ENCODE measurements around the gene MYO10. TPM values are rescaled to one million over a fixed set of nuclear protein-coding genes. Genes with fewer than 3 reads are reported as not detected.
A peak's percentile ranks its signal among the peaks of the same experiment; 100 is the strongest.

MYO10 gene
- total RNA-seq, 6 donors from 2014 or later: 31.9 to 135 (median 57.7) TPM

DNA sequence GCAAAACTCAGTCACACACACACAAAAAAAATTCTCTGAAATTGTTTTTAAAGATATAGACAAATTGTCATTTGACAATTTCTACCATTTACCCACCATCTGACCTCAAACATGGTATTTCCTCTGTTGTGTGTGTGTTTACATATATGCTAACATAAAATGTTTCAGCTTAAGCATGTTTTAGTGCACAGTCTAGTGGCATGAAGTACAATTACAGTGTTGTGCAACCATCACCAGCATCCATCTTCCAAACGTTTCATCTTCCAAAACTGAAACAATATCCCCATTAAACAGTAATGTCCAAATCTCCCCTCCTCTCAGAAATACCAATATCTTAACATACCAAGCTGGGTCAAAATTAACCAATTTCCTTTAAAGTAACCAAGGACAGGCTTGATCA is 65.2 kb downstream of the MYO10 start:
- WGBS, 2 donors: 55 to 62% methylated on average over 1 of the region's 1 CpG
- Histone ChIP-seq H3K36me3 (peaks cover 0 to 12% (median 0%) of the 10 kb centered on the region in 4 donors), H3K27me3 (no peaks in the 10 kb centered on the region), H3K27ac (peak overlapping the region in 3 of 4 donors; percentile 11 to 63 (median 56)), H3K4me1 (peaks cover 5 to 14% (median 8%) of the 10 kb centered on the region in 4 donors), H3K9me3 (peaks cover 0 to 5% (median 0%) of the 10 kb centered on the region in 4 donors), H3K4me3 (no peak overlapping the region)
- TF ChIP-seq EP300 (IDR thresholded peaks at IDR 0.05) (no peak), POLR2AphosphoS5 (IDR thresholded peaks at IDR 0.05) (no peak), CTCF (IDR thresholded peaks at IDR 0.05) (no peak), POLR2A (IDR thresholded peaks at IDR 0.05) (no peak)
- ATAC-seq (ENCODE audit: low FRiP score in 2 of 2): no peak
- no peak for DNase-seq

DNA sequence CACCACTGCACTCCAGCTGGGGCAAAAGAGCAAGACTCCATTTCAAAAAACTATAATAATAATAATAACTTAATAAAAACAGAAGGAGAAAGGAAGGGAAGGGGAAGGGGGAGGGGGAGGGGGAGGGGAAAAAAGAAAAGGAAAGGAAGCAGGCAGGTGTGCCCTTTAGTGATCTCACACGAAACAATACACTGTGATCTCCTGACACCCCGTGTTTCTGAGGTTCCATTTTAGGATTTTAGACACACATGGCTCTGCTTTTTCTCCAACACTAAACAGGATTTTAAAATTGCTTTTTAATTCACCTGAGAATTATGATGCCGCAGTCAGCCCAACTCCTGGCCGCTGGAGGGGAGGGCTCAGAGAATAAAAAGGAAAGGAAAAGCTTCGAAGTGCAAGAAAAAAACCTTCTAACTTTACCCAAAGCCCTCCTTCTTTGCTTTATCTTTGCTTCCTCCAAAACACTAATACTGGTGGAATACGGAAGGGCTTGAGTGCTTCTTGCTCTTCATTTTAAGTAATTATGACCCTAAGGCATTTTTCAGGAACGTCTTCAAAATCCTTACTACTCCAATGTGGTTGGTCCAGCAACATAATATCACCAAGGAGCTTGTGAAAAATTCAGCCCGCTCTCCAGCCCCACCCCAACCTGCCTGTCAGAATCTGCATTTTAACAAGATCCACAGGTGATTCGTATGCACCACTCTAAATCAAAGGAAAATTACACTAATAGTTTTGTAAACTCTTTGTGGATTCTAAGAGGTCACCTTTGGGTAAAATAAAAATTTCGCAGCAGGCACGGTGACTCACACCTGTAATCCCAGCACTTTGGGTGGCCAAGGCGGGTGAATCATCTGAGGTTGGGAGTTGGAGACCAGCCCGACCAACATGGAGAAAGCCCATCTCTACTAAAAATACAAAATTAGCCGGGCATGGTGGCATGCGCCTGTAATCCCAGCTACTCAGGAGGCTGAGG is 66.0 kb downstream of the MYO10 start:
- no peak overlapping the region for H3K27ac ChIP-seq
- 85 to 87% methylated on average over 15 of the region's 15 CpGs for WGBS, 2 donors
- TF ChIP-seq EP300 (IDR thresholded peaks at IDR 0.05) (no peak), POLR2AphosphoS5 (IDR thresholded peaks at IDR 0.05) (no peak), POLR2A (IDR thresholded peaks at IDR 0.05) (no peak), CTCF (IDR thresholded peaks at IDR 0.05) (no peak)
- DNase-seq (no peak), ATAC-seq (ENCODE audit: low FRiP score in 2 of 2) (no peak)
- peaks cover 0 to 5% (median 0%) of the 10 kb centered on the region in 4 donors for H3K9me3 ChIP-seq
- peaks cover 5 to 14% (median 8%) of the 10 kb centered on the region in 4 donors for H3K4me1 ChIP-seq
- H3K36me3 ChIP-seq: peaks cover 0 to 10% (median 0%) of the 10 kb centered on the region in 4 donors
- no peaks in the 10 kb centered on the region for H3K27me3 ChIP-seq
- H3K4me3 ChIP-seq: no peak overlapping the region

GRCh38 chr5:16867577-16867953 is 68.5 kb downstream of the MYO10 start:
- TF ChIP-seq POLR2AphosphoS5 (IDR thresholded peaks at IDR 0.05) (no peak), CTCF (IDR thresholded peaks at IDR 0.05) (no peak), POLR2A (IDR thresholded peaks at IDR 0.05) (no peak), EP300 (IDR thresholded peaks at IDR 0.05) (no peak)
- Histone ChIP-seq H3K27ac (peak overlapping the region in 2 of 4 donors; percentile 51 to 63), H3K9me3 (no peaks in the 10 kb centered on the region), H3K27me3 (no peaks in the 10 kb centered on the region), H3K4me1 (peaks cover 10 to 38% (median 21%) of the 10 kb centered on the region in 4 donors), H3K4me3 (no peak overlapping the region), H3K36me3 (no peaks in the 10 kb centered on the region)
- 84 to 87% methylated on average over 3 of the region's 3 CpGs for WGBS, 2 donors
- ATAC-seq (ENCODE audit: low FRiP score in 2 of 2) (no peak), DNase-seq (no peak)

DNA sequence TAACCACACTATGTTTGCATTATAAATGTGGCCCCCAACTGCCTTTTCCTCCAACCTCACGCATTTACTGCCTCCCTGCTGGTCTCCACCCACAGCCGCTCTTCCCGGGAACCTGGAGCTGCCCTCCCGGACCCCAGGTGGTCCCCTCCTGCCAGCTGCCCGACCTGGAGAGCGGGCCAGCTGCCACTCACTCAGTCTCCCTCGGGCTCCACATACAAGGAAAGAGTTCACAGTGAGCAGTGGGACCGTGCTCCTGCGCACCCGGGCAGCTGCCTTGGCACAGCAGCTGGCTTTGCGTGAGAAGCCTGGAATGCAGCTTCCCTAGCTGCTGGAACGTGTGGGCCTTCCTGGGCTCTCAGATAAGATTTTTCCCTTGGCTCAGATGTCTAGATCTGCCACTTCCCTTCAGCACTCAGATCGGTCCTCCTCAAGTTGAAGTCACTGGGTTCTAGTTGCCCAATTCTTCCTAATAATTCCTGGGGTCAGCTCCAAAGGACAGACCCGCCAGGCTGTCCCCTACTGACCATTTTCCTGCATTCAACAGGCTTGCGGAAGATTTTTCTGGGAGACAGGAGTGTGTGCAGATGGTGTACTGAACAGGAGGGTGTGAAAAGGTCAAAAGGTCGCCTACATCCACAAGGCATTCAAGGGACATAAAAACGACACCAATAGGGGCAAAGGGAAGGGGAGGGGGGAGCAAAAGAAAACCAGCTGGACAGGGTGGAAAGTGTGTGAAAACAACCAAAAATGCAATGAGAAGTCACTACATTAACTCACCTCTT is 69.1 kb downstream of the MYO10 start:
- Histone ChIP-seq H3K36me3 (no peaks in the 10 kb centered on the region), H3K27me3 (no peaks in the 10 kb centered on the region), H3K27ac (peak overlapping the region in 2 of 4 donors; percentile 51 to 63), H3K9me3 (no peaks in the 10 kb centered on the region), H3K4me1 (peaks cover 12 to 38% (median 21%) of the 10 kb centered on the region in 4 donors), H3K4me3 (no peak overlapping the region)
- WGBS, 2 donors: 59 to 63% methylated on average over 9 to 17 of the region's 17 CpGs
- TF ChIP-seq POLR2A (IDR thresholded peaks at IDR 0.05) (no peak), EP300 (IDR thresholded peaks at IDR 0.05) (no peak), POLR2AphosphoS5 (IDR thresholded peaks at IDR 0.05) (no peak), CTCF (IDR thresholded peaks at IDR 0.05) (no peak)
- ATAC-seq (ENCODE audit: low FRiP score in 2 of 2) (peak in 1 of 2 donors; percentile 41), DNase-seq (peak in 1 of 2 donors; percentile 66)

All from upper lobe of left lung (tissue), 6 donors.